Stromal cell of bone marrow (primary cell): ENCODE results near the gene PLAAT3.
"Not testable (repeated sequence)": the region's sequence is repeated elsewhere in the genome, so short reads cannot be mapped to it uniquely, and the experiment has no call there.

Experiments
- DNase-seq: peaks from one replicate; pipeline ENCODE4 v3.0.0-alpha.2; 2012; ENCODE audit warnings: low read depth

Gene PLAAT3

DNA sequence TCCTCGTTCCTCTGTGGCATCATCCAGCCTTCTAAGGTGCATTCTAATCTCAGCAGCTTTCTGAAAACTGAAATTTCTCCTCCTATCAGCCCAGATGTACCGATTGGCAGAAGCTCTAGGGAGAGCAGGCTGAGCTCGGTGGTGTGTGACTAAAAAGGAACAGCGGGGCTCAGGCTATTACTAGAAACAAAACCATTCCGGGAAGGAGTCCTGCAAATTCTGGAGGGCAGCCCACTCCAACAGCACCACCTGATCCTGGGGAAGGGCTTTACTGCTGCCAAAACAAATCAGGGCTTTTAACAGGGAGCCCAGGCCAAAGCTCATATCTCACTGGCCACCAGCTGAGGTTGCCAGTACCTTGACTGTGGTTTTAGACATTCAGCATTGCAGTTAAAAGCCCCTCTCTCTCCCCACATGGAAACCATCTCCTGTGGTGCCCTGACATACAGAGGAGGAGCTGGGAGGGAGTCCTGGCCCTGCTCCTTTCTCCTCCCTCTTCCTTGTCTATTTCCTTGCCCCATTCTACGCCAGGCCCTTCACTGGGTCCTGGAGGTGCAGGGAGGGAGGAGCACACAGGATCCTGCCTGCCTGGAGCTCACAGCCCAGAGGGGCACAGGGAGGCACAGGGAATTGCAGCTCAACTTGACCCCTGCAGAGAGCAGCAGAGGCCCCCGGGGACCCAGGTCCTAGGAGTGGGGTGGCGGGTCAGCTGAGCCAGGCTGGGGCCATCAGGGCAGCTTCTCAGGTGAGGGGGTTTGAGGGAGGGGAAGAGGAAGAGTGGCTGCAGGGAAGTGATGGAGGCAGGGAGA is 76.7 kb downstream of the PLAAT3 start:
- peak; percentile 70 for DNase-seq

DNA sequence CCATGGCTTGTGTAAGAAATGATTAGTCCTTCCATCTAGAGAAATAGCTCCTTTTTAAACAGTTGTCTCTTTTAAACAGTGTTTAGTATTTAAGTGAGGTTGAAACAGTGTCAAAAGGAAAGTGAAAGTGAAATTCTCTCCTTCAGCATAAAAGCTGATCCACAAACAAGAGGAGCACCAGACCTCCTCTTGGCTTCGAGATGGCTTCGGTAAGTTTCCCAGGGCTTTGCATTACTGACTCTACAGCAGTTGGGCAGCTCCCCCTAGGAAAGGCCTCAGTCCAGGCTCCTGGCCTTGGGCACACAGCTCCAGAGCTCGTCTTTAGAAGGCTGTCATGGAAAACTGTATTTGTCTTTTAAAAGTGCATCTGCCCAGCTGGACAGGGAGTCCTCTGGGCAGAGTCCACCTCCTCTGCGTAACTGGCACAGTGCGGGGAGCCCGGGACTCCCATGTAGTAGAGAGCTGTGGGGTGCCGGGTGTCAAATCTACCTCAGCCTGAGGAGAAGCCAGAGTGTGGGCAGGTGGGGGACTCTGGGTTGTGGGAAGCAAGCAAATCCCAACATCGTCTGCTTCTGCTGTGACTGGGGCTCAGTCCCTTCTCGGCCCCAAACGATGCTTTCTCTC is 77.5 kb downstream of the PLAAT3 start, which contains the start of gene PLAAT4:
Gene PLAAT4, plus strand, starts transcription at position 140 of the 624 bp plus-strand sequence. Its CDS starts 61 bp downstream, at position 201.
- DNase-seq, result peak; percentile 61

DNA sequence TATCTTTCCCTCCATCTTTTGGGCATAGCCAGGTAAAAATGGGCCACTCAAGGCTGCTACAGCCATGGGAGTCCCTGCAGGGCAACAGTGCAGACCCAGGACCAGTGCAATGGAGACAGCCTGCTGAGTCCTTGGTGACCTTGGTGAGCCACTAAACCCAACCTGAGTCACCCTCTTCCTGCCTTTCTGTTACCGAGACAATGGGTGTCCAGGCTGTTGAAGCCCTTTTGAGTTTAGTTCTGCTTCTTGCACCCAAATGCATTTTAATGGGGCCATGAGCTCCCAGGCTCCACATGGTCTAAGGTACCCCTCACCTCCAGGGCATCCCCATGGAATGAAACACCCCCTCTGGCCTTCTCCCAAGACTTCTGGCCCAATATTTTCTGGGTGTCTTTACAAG is 78.5 kb downstream of the PLAAT3 start:
- no peak for DNase-seq

DNA sequence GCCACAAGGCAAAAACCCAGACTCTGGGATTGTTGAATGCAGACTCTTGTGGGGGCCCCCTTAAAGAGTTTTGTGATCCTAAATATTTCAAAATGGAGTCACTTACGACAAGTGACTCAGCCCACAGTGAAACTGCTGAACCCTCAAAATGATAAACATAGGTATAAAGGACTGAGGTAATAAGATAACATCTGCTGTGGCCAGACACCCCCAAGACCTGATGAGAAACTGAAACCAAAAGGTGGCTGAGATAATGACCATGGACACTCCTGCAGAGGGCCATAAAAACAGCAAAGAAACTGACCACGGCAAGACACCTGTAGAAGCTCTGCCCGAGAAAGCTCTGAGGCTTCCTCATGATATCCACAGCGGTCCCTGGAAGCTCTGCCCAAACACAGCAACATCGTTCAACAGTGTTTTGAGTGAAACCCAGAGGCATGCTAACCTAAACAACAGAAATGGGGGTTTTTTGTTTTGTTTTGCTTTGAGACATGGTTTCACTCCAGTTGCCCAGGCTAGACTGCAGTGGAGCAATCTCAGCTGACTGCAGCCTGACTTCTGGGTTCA is 79.3 kb downstream of the PLAAT3 start:
- DNase-seq, result no peak

DNA sequence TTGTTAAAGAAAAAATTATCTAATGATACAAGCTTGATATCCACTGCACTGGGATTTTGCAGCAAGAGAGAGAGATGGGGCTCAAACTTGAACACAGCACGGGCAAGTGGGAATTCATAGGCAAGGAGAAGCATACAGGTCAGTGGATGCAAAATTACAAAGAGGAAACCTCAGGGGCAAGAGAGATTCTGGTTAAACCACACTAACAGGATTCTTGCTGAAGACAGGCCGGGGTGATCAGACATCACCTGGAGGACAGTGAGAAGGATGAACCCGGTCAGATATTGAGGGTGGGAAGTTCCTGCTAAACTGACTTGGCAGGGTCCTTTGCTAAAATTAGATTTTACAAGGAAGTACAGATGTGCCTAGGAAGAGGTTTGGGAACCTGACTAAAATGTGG is 80.2 kb downstream of the PLAAT3 start:
- DNase-seq, result no peak

DNA sequence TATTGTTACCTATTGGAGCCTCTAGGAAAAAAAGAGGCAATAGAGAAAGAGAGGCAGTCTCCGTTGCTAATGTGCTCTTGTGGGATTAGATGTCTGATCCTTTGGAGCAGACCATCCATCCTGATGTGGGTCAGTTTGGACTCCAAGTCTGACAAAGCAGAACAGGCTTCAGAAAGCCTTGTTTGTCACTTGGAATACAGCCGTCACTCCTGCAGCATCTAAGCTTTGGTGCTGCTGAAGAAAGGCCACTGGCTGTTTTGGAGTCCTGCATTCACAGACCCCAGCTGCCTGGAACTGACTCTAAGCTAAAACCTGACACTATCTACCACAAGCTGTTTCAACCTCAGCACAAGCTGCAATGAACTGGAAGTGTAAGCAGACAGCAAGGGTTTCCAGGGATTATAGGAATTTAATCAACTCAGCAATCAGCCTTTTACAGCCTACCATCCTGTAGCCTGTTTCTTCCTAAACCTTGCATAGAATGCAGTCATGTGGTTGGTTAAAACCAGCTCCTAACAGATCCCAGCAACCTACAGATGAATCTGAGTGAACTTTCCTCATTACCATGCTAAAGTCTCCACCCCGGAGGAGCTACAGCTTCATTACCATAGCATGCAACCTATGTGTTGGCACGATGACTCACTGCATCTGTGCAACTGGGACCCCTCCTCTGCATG is 81.3 kb downstream of the PLAAT3 start:
- no peak for DNase-seq

DNA sequence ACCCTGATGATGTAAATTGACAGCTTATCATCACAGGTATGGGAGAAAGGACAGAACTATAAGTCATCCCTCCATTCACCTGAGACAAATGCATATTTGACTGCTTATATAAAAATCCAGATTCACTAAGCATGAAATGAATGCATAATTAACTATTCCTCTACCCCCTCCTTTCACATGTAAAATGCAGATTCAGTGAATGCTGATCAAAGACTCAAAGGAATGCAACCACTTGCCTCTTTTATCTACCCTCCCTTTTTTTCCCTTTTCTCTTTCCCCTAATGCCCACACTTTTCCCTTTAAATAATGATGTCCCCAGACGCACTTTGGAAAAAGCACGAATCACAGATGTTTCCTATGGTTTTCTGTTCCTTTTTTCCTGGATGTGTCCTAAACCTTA is 82.1 kb downstream of the PLAAT3 start:
- no peak for DNase-seq

DNA sequence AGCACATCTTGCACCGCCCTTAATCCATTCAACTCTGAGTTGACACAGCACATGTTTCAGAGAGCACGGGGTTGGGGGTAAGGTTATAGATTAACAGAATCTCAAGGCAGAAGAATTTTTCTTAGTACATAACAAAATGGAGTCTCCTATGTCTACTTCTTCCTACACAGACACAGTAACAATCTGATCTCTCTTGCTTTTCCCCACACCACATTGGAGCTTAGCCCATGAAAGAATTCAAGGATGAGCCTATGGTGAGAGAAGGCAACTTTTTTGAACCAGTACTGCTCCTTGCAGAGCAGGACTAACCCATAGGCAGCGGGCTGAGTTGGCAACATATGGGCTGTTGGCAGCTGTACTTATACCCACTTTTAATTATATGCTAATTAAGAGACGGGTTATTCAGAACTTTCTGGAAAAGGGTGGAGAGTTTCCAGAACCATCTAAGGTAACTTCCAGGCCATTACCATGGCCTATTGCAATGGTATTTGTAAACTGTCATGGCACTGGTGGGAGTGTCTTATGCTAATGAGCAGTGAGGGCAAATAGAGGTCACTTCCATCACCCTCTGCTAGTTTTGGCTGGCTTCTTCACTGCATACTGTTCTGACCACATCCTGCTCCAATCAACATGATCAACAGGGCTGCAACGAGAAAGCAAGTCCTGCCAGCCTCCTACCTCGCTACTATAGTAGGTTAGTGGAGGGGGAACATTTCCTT is 83.0 kb downstream of the PLAAT3 start:
- DNase-seq, result peak; percentile 77

DNA sequence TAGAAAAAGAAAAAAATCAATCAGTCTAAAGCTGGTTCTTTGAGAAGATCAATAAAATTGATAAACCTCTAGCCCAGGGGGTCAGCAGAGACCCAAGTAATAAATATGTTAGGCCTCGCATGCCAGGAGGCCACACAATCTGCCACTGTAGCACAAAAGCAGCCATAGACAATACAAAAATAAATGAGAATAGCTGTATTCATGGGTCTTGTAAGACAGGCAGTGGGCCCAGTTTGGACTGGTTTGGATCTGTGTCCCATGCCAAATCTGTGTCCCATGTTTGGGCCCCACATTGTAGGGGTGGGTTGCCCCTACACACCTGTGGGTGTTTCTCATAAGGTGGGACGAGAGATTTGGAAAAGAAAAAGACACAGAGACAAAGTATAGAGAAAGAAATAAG is 84.2 kb downstream of the PLAAT3 start:
- no peak for DNase-seq

DNA sequence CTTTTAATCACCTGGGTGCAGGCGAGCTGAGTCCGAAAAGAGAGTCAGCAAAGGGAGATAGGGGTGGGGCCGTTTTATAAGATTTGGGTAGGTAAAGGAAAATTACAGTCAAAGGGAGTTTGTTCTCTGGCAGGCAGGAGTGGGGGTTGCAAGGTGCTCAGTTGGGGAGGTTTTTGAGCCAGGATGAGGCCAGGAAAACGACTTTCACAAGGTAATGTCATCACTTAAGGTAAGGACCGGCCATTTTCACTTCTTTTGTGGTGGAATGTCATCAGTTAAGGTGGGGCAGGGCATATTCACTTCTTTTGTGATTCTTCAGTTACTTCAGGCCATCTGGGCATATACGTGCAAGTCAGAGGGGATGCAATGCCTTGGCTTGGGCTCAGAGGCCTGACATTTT is 84.9 kb downstream of the PLAAT3 start:
- not testable (repeated sequence) for DNase-seq

DNA sequence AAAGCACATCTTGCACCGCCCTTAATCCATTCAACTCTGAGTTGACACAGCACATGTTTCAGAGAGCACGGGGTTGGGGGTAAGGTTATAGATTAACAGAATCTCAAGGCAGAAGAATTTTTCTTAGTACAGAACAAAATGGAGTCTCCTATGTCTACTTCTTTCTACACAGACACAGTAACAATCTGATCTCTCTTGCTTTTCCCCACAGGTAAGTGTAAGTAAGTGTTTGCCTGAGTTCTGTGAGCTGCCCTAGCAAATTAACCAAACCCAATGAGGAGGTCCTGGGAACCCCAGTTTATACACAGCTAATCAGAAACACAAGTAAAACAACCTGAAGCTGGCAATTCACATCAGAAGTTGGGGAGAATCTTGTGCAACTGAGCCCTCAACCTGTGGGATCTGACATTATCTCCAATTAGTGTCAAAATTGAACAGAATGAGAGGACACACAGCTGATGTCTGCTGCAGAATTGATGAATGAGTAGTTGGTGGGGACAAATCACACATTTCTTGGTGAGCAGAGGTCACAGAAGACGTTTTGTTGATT is 85.4 kb downstream of the PLAAT3 start:
- not testable (repeated sequence) for DNase-seq

DNA sequence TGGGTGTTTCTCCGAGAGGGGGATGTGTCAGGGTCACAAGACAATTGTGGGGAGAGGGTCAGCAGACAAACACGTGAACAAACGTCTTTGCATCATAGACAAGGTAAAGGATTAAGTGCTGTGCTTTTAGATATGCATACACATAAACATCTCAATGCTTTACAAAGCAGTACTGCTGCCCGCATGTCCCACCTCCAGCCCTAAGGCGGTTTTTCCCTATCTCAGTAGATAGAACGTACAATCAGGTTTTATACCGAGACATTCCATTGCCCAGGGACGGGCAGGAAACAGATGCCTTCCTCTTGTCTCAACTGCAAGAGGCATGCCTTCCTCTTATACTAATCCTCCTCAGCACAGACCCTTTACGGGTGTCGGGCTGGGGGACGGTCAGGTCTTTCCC is 86.1 kb downstream of the PLAAT3 start:
- DNase-seq, result not testable (repeated sequence)

DNA sequence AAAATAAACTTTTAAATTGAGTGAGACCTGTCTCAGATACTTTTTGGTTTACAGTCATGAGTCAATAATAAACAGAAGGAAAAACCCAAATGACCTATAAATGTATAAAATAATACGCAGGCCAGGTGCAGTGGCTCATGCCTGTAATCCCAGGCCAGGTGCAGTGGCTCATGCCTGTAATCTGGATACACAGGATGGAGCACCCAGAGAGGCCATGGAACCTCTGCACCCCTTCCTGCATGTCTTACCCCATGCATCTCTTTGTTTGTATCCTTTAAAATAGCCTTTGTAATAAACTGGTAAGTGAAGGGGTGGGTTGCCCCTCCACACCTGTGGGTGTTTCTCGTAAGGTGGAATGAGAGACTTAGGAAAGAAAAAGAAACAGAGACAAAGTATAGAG is 86.6 kb downstream of the PLAAT3 start:
- DNase-seq, result no peak
